Measurements from ENCODE around the gene OAS2. TPM values are rescaled to one million over a fixed set of nuclear protein-coding genes. Genes with fewer than 3 reads are reported as not detected.

OAS2 gene
- total and polyA plus RNA-seq, 2 of the 8 experiments (the other 6 are each of a cell fraction or from before 2014, with no cell fraction given), result 0.06 TPM; not detected in 1

DNA sequence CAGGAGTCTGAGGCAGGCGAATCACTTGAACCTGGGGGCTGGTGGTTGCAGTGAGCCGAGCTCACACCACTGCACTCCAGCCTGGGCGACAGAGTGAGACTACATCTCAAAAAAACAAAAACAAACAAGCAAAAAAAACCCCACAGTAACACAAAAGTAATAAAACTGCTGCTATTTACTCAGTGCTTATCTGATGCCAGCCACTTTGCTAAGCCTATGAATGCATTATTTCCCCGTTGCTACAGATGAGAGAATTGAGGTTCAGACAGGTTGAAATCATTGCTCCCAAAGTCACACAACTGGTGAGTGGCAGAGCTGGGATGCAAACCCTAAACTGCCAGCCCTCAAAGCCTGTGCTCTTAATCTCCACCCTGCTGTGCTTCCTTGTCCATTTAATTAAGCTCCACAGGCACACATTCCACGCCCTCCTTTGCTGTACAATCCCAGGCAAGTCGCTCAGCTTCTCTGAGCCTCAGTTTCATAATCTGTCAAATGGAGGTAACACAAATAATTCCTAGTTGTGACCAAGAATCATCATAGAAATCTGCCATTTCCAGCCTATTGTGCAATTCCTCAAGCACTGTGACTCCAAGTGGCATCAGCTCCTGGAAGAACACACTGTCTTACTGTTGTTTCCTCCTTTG, 45.7 kb upstream of the OAS2 start (continued):
- TF ChIP-seq SAP30 (IDR thresholded peaks at IDR 0.05; ENCODE audit: insufficient read depth, insufficient replicate concordance, low read length) (no peak), JUND (IDR thresholded peaks at IDR 0.05; ENCODE audit: low read length) (no peak), TAF7 (optimal IDR thresholded peaks at IDR 0.05; ENCODE audit: borderline replicate concordance, low read depth, low read length) (no peak), CREB1 (IDR thresholded peaks at IDR 0.05) (peak; percentile 19; the same call in 1 of the 2 replicates)
